Activated CD4-positive, alpha-beta T cell treated with anti-CD3 and anti-CD28 coated beads for 1 hour (primary cell): ENCODE measurements around the gene PRICKLE2.

Experiments
- DNase-seq: peaks from one replicate; pipeline ENCODE4 v3.0.0-alpha.2; 2020

Gene PRICKLE2

GRCh38 chr3:64125561-64125960 lies 99.7 kb downstream of the PRICKLE2 start:
- no peak for DNase-seq

GRCh38 chr3:64123931-64124330 lies 101.3 kb downstream of the PRICKLE2 start:
- DNase-seq: no peak

GRCh38 chr3:64122476-64122875 lies 102.8 kb downstream of the PRICKLE2 start:
- no peak for DNase-seq

- no peak for DNase-seq
Measured at GRCh38 chr3:64121750-64122311, 103.4 kb downstream of the PRICKLE2 start.

GRCh38 chr3:64120876-64121275 lies 104.4 kb downstream of the PRICKLE2 start:
- no peak for DNase-seq

- DNase-seq: no peak
Measured at GRCh38 chr3:64117483-64117882, 107.8 kb downstream of the PRICKLE2 start.

GRCh38 chr3:64114651-64115050 lies 110.6 kb downstream of the PRICKLE2 start:
- no peak for DNase-seq

- DNase-seq: no peak
Measured at GRCh38 chr3:64111872-64112271, 113.4 kb downstream of the PRICKLE2 start.

GRCh38 chr3:64111083-64111482 lies 114.2 kb downstream of the PRICKLE2 start:
- no peak for DNase-seq

GRCh38 chr3:64110071-64110470 lies 115.2 kb downstream of the PRICKLE2 start:
- DNase-seq: no peak

- no peak for DNase-seq
Measured at GRCh38 chr3:64109438-64109837, 115.8 kb downstream of the PRICKLE2 start.

- no peak for DNase-seq
Measured at GRCh38 chr3:64108784-64109317, 116.4 kb downstream of the PRICKLE2 start.

GRCh38 chr3:64108231-64108630 lies 117.0 kb downstream of the PRICKLE2 start:
- DNase-seq: no peak

GRCh38 chr3:64107190-64107589 lies 118.1 kb downstream of the PRICKLE2 start:
- DNase-seq: no peak

- no peak for DNase-seq
Measured at GRCh38 chr3:64105816-64106215, 119.5 kb downstream of the PRICKLE2 start.

GRCh38 chr3:64104691-64105111 lies 120.6 kb downstream of the PRICKLE2 start:
- no peak for DNase-seq

- no peak for DNase-seq
Measured at GRCh38 chr3:64104006-64104405, 121.3 kb downstream of the PRICKLE2 start.

GRCh38 chr3:64103131-64103530 lies 122.1 kb downstream of the PRICKLE2 start:
- DNase-seq: no peak

GRCh38 chr3:64102147-64102546 lies 123.1 kb downstream of the PRICKLE2 start:
- no peak for DNase-seq

- no peak for DNase-seq
Measured at GRCh38 chr3:64099316-64099715, 126.0 kb downstream of the PRICKLE2 start.

- DNase-seq: no peak
Measured at GRCh38 chr3:64098670-64099069, 126.6 kb downstream of the PRICKLE2 start.

- DNase-seq: no peak
Measured at GRCh38 chr3:64097920-64098319, 127.3 kb downstream of the PRICKLE2 start.

GRCh38 chr3:64095802-64096201 lies 129.5 kb downstream of the PRICKLE2 start:
- no peak for DNase-seq

- no peak for DNase-seq
Measured at GRCh38 chr3:64094713-64095079, 130.6 kb downstream of the PRICKLE2 start.
